Tibial artery (tissue), 4 donors: ENCODE results near the gene NRXN3.
"Not testable (repeated sequence)": the region's sequence is repeated elsewhere in the genome, so short reads cannot be mapped to it uniquely, and the experiment has no call there.

Source experiments
- DNase-seq, 2 donors: peaks; one replicate each; pipeline ENCODE4 v3.0.0-alpha.2; 2019
- H3K27ac ChIP-seq, 2 donors: fragments of 200-600 bp; sonication (generic) in 1 of 2; 1 replicate in 1 of 2; 2 replicates in 1 of 2; pipeline ENCODE4 v1.5.1; 2018 to 2019; ENCODE audit warnings: mild to moderate bottlenecking in 1 of 2
- H3K27me3 ChIP-seq, 2 donors: fragments of 200-600 bp; sonication (generic) in 1 of 2; one replicate each; pipeline versions ENCODE4 v1.5.1 to v1.6.0; 2016 to 2019
- H3K36me3 ChIP-seq, 3 donors: fragments of 200-600 bp; sonication (generic) in 2 of 3; one replicate each; pipeline ENCODE4 v1.5.1; 2016 to 2019; ENCODE audit warnings: mild to moderate bottlenecking in 2 of 3
- H3K4me1 ChIP-seq, 4 donors: fragments of 200-600 bp; sonication (generic) in 2 of 4; 1 replicate in 3 of 4; 2 replicates in 1 of 4; pipeline ENCODE4 v1.5.1; 2016 to 2019
- H3K4me3 ChIP-seq, 2 donors: fragments of 200-600 bp; sonication (generic) in 1 of 2; 1 replicate in 1 of 2; 2 replicates in 1 of 2; pipeline ENCODE4 v1.5.1; 2018 to 2019; ENCODE audit warnings: mild to moderate bottlenecking in 2 of 2
- H3K9me3 ChIP-seq, 3 donors: fragments of 200-600 bp; sonication (generic) in 1 of 3; one replicate each; pipeline ENCODE4 v1.5.1; 2016 to 2019
- CTCF ChIP-seq, 2 experiments: fragments of 200-600 bp in 1 of 2; fragments of 450-650 bp in 1 of 2; IDR thresholded peaks; one replicate each; pipeline ENCODE4 v1.5.1; 2017 to 2019; ENCODE audit warnings: antibody characterized with exemption in 2 of 2, mild to moderate bottlenecking in 1 of 2, moderate library complexity in 1 of 2
- intact Hi-C: fragments of 100-400 bp; cut with DNase I; formaldehyde crosslinking; loops from one replicate; pipeline ENCODE4 v1.15.0; 2023; ENCODE audit warnings: low total_unique reads

The NRXN3 gene

GRCh38 chr14:78486081-78486480 is 315.9 kb downstream of the NRXN3 start:
- DNase-seq: no peak
- TF ChIP-seq CTCF (IDR thresholded peaks at IDR 0.05): no peak
- H3K9me3 ChIP-seq: no peaks in the 10 kb centered on the region
- H3K27ac ChIP-seq: no peak overlapping the region
- intact Hi-C loops: no loop called here
- no peaks in the 10 kb centered on the region for H3K36me3 ChIP-seq
- H3K4me1 ChIP-seq: no peaks in the 10 kb centered on the region
- H3K4me3 ChIP-seq: no peak overlapping the region
- H3K27me3 ChIP-seq: no peaks in the 10 kb centered on the region

- H3K36me3 ChIP-seq: no peaks in the 10 kb centered on the region
- no peak overlapping the region for H3K4me3 ChIP-seq
- no peaks in the 10 kb centered on the region for H3K4me1 ChIP-seq
- no peaks in the 10 kb centered on the region for H3K27me3 ChIP-seq
- no peak for TF ChIP-seq CTCF (IDR thresholded peaks at IDR 0.05)
- intact Hi-C loops: no loop called here
- no peaks in the 10 kb centered on the region for H3K9me3 ChIP-seq
- H3K27ac ChIP-seq: no peak overlapping the region
- no peak for DNase-seq
Observed at GRCh38 chr14:78486621-78487020, 316.4 kb downstream of the NRXN3 start.

- H3K27me3 ChIP-seq, intact Hi-C loops, H3K9me3 ChIP-seq, H3K4me3 ChIP-seq, H3K36me3 ChIP-seq, H3K4me1 ChIP-seq, DNase-seq, H3K27ac ChIP-seq: not testable (repeated sequence)
Observed at GRCh38 chr14:78487573-78487972, 317.4 kb downstream of the NRXN3 start.

- H3K27ac ChIP-seq: no peak overlapping the region
- TF ChIP-seq CTCF (IDR thresholded peaks at IDR 0.05): no peak
- DNase-seq: no peak
- H3K4me3 ChIP-seq: no peak overlapping the region
- no peaks in the 10 kb centered on the region for H3K27me3 ChIP-seq
- no peaks in the 10 kb centered on the region for H3K9me3 ChIP-seq
- no peaks in the 10 kb centered on the region for H3K36me3 ChIP-seq
- H3K4me1 ChIP-seq: no peaks in the 10 kb centered on the region
- intact Hi-C loops: no loop called here
Observed at GRCh38 chr14:78488938-78489337, 318.8 kb downstream of the NRXN3 start.

GRCh38 chr14:78491048-78491447 is 320.9 kb downstream of the NRXN3 start:
- TF ChIP-seq CTCF (IDR thresholded peaks at IDR 0.05): no peak

GRCh38 chr14:78498062-78498595 is 328.0 kb downstream of the NRXN3 start:
- no peaks in the 10 kb centered on the region for H3K36me3 ChIP-seq
- intact Hi-C loops: no loop called here
- H3K9me3 ChIP-seq: no peaks in the 10 kb centered on the region
- DNase-seq: no peak
- no peak overlapping the region for H3K4me3 ChIP-seq
- no peak for TF ChIP-seq CTCF (IDR thresholded peaks at IDR 0.05)
- no peaks in the 10 kb centered on the region for H3K27me3 ChIP-seq
- no peak overlapping the region for H3K27ac ChIP-seq
- H3K4me1 ChIP-seq: no peaks in the 10 kb centered on the region

More at GRCh38 chr14:78491048-78491447, 320.9 kb downstream of the NRXN3 start:
- Histone ChIP-seq H3K36me3 (no peaks in the 10 kb centered on the region), H3K4me1 (no peaks in the 10 kb centered on the region), H3K9me3 (no peaks in the 10 kb centered on the region), H3K4me3 (no peak overlapping the region), H3K27ac (no peak overlapping the region), H3K27me3 (no peaks in the 10 kb centered on the region)
- DNase-seq: no peak
- intact Hi-C loops: no loop called here
